Smooth muscle cell (in vitro differentiated cells): ENCODE measurements around the gene DCDC2B. TPM values are rescaled to one million over a fixed set of nuclear protein-coding genes. Genes with fewer than 3 reads are reported as not detected.

Source experiments
- DNase-seq: peaks from one replicate; lab custom pipeline; 2025; ENCODE audit not compliant: unreplicated experiment; lab: John Stamatoyannopoulos, UW
- H2AFZ ChIP-seq: fragments of 200-600 bp; sonication (generic); 2 replicates; pipeline ENCODE4 v1.6.0; 2016; ENCODE audit warnings: antibody characterized with exemption, low read depth, mild to moderate bottlenecking
- H3F3A ChIP-seq: fragments of 200-600 bp; sonication (generic); 2 replicates; pipeline ENCODE4 v1.6.0; 2017; ENCODE audit warnings: antibody characterized with exemption, low read depth
- H3K27ac ChIP-seq: fragments of 200-600 bp; sonication (generic); 2 replicates; pipeline ENCODE4 v1.5.1; 2016; ENCODE audit warnings: low read depth, mild to moderate bottlenecking
- H3K27me3 ChIP-seq: fragments of 200-600 bp; sonication (generic); 2 replicates; pipeline ENCODE4 v1.6.1; 2016; ENCODE audit warnings: low read depth, mild to moderate bottlenecking
- H3K36me3 ChIP-seq: fragments of 200-600 bp; sonication (generic); 2 replicates; pipeline ENCODE4 v1.5.1; 2016; ENCODE audit warnings: low read depth
- H3K4me1 ChIP-seq: fragments of 200-600 bp; sonication (generic); 2 replicates; pipeline ENCODE4 v1.5.1; 2016; ENCODE audit warnings: low read depth
- H3K4me2 ChIP-seq: fragments of 200-600 bp; sonication (generic); 2 replicates; pipeline ENCODE4 v1.6.0; 2016; ENCODE audit warnings: mild to moderate bottlenecking
- H3K4me3 ChIP-seq: fragments of 200-600 bp; sonication (generic); 2 replicates; pipeline ENCODE4 v1.5.1; 2016; ENCODE audit warnings: mild to moderate bottlenecking
- H3K79me2 ChIP-seq: fragments of 200-600 bp; sonication (generic); 2 replicates; pipeline ENCODE4 v1.6.0; 2016; ENCODE audit warnings: low read depth, mild to moderate bottlenecking
- H3K9ac ChIP-seq: fragments of 200-600 bp; sonication (generic); 2 replicates; pipeline ENCODE4 v1.6.0; 2016; ENCODE audit warnings: low read depth
- H3K9me3 ChIP-seq: fragments of 200-600 bp; sonication (generic); replicated peaks from 2 replicates; pipeline ENCODE4 v1.5.1; 2016; ENCODE audit warnings: low read depth
- H4K20me1 ChIP-seq: fragments of 200-600 bp; sonication (generic); 2 replicates; pipeline ENCODE4 v1.6.0; 2016; ENCODE audit warnings: low read depth
- CTCF ChIP-seq: fragments of 200-600 bp; sonication (generic); IDR thresholded peaks from 2 replicates; pipeline ENCODE4 v1.5.1; 2017; ENCODE audit warnings: borderline replicate concordance, mild to moderate bottlenecking, antibody characterized with exemption; ENCODE audit not compliant: insufficient read depth, poor library complexity, severe bottlenecking
- WGBS: methylation state at CpG from one replicate; pipeline ENCODE4 v1.1.7; 2016; ENCODE audit warnings: low lambda C conversion rate; 5-methylcytosine and 5-hydroxymethylcytosine counted together
- polyA plus RNA-seq: library from polyadenylated mRNA; unstranded; fragments of >200 nt; fragmentation: Nextera tagmentation; extraction: Ambion mirVana; gene quantifications from 2 replicates; pipeline ENCODE4 v1.2.1, GENCODE V29; 2016
- total RNA-seq: library from RNA; depleted of rRNA; stranded (reverse); fragments of >200 nt; gene quantifications from 2 replicates; pipeline ENCODE4 v1.2.3, GENCODE V29; 2014

The DCDC2B gene
- total and polyA plus RNA-seq, 2 experiments from 2014 or later = not detected

DNA sequence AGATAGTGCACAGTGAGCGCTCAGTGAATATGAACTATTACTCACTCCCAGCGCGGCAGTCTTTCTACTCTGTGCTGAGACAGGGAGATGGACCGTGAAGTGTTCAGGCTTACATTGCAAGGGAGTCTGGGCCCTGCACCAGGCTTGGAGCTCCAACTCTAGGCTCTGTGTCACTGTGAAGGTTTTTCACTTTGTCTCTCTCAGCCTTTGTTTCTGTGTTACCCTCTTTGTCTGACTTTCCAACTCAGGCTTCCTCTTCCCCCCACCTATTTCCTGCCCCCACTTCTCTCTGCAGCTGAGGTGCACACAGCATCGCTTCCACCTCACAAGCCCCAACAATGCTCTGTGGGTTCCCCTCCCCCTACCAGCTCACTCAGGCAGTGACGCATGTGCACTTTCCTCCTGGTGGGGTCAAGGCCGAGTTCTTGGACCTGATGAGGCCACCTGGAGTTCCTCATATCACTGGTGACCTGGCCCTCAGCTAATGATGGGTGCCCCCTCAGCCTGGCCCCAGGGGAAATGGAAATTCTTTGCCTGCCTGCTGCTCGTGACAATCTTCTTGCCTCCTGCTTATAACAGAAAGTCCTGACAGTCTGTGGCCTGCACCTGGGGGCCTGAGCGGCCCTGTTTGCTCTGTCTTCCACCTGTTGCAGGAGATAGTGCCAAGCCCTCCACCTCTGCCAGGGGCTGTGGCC lies 41.1 kb downstream of the DCDC2B start:
- no peak overlapping the region for H3K4me3 ChIP-seq
- no peaks in the 10 kb centered on the region for H3K27me3 ChIP-seq
- no peak overlapping the region for H3K9ac ChIP-seq
- H3K36me3 ChIP-seq = no peaks in the 10 kb centered on the region
- no peak overlapping the region for H2AFZ ChIP-seq
- H3K4me2 ChIP-seq = no peak overlapping the region
- no peaks in the 10 kb centered on the region for H3F3A ChIP-seq
- H3K4me1 ChIP-seq = no peaks in the 10 kb centered on the region
- H3K27ac ChIP-seq = no peak overlapping the region
- WGBS = 79% methylated on average over 9 of the region's 9 CpGs
- TF ChIP-seq CTCF = no peak
- DNase-seq = no peak
- H3K79me2 ChIP-seq = no peaks in the 10 kb centered on the region
- H4K20me1 ChIP-seq = no peaks in the 10 kb centered on the region
- no peaks in the 10 kb centered on the region for H3K9me3 ChIP-seq

DNA sequence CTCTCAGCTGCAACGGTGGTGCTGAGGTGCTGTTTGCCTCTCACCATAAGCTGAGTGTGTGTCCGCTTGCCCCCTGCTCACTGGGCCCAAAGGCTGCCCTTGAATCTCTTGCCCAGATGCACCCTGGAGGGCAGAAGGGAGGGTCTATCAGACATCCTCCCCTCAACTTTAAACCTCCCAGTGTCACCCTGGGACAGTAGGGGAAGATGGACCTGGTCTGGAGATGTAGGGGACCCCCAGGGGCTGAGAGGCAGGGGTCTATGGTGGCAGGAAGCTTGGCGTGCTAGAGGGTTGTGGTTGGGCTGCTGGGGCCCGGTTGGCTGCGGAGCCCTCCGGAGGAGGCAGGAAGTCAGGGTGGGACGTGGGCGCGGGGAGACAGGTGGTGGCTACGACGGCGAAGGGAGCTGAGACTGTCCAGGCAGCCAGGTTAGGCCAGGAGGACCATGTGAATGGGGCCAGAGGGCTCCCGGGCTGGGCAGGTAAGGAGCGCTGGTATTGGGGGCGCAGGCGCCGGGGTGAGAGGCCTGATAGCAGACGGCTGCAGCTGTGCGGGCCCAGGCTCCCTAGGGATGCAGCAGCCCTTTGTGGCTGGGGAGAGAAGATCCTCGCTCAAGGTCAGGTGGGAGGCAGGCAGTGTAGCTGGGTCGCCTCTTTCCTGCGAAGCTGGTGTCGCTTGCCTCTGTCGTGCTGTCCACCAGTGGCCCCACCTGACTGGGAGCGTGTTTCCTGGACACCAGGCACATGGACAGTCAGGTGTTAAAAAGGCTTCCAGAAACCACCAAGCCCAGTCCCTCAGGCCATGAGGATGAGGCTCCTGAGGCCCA lies 42.2 kb downstream of the DCDC2B start, which contains the start of gene LCK:
LCK (plus strand) TSS at position 373 of the 824 bp plus-strand sequence. CDS start 23,065 bp downstream, outside the sequence.
- Histone ChIP-seq H3K4me2 (no peak within 1 kb of the TSS), H3K27me3 (no peaks in the 10 kb centered on the region), H3K4me3 (no peak within 1 kb of the TSS), H3K9ac (no peak within 1 kb of the TSS), H2AFZ (no peak within 1 kb of the TSS), H3F3A (no peaks in the 10 kb centered on the region), H3K4me1 (no peaks in the 10 kb centered on the region), H3K36me3 (no peaks in the 10 kb centered on the region), H3K79me2 (no peaks in the 10 kb centered on the region), H3K9me3 (no peaks in the 10 kb centered on the region), H4K20me1 (no peaks in the 10 kb centered on the region), H3K27ac (no peak within 1 kb of the TSS)
- 89% methylated on average over 25 of the region's 25 CpGs for WGBS
- no peak for DNase-seq
- TF ChIP-seq CTCF = no peak

DNA sequence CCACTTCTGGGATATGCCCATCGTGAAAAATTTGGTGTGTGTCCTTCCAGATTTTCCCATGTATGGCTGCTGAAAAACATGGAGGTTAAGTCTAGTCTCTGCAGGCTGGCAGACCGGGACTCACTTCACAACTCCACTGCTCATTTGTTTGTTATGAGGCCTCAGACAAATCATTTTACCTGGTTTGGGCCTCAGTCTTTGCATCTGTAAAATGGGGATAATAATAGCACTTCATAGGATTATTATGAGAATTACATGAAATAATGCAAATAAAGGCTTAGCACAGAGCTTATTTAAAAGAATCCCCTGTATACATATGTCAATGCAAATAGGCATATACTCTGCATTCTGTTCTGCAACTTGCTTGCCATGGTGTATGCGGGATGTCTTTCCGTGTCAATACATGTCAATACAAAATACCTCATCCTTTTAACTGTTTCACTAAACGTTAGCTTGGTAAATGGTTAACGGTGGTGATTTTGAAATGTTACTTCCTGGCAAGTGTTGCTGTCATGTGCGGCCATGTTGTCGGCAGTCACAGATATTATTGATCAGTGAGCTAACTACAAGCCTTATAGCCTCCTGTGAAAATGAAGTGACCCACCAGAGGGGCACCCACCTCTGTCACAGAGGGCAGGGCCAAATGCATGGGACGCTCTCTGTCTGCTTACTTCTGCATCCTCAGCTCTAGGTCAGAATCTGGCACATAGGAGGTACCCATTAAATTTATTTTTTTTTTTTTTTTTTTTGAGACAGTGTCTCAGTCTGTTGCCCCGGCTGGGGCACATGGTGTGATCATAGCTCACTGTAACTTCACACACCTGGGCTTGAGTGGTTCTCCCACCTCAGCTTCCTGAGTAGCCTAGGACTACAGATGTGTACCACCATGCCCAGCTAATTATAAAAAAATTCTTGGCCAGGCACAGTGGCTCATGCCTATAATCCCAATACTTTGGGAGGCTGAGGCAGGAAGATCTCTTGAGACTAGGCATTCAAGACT lies 46.5 kb downstream of the DCDC2B start:
- WGBS = 91% methylated on average over 10 of the region's 10 CpGs
- Histone ChIP-seq H3K4me3 (no peak overlapping the region), H3K79me2 (no peaks in the 10 kb centered on the region), H3K9ac (no peak overlapping the region), H3K4me1 (no peaks in the 10 kb centered on the region), H3K36me3 (no peaks in the 10 kb centered on the region), H3K9me3 (no peaks in the 10 kb centered on the region), H3K4me2 (no peak overlapping the region), H3K27me3 (no peaks in the 10 kb centered on the region), H2AFZ (no peak overlapping the region), H3F3A (no peaks in the 10 kb centered on the region), H3K27ac (no peak overlapping the region), H4K20me1 (no peaks in the 10 kb centered on the region)
- DNase-seq = no peak
- TF ChIP-seq CTCF = no peak
